KMS-11 (cell line): ENCODE results near the gene GAB4.

Experiments
- H2AFZ ChIP-seq: fragments of 200-600 bp; sonication (generic); 2 replicates; pipeline ENCODE4 v1.6.1; 2016; ENCODE audit warnings: antibody characterized with exemption, mixed run types, low read depth
- H3K27ac ChIP-seq: fragments of 200-600 bp; sonication (generic); 2 replicates; pipeline ENCODE4 v1.6.1; 2016; ENCODE audit warnings: mild to moderate bottlenecking, mixed run types
- H3K27me3 ChIP-seq: fragments of 200-600 bp; sonication (generic); 2 replicates; pipeline ENCODE4 v1.6.1; 2017; ENCODE audit warnings: mild to moderate bottlenecking, low read depth, mixed run types, moderate library complexity; ENCODE audit not compliant: insufficient read depth
- H3K36me3 ChIP-seq: fragments of 200-600 bp; sonication (generic); 2 replicates; pipeline ENCODE4 v1.6.1; 2017; ENCODE audit warnings: mild to moderate bottlenecking, mixed run types; ENCODE audit not compliant: insufficient read depth
- H3K4me1 ChIP-seq: fragments of 200-600 bp; sonication (generic); 2 replicates; pipeline ENCODE4 v1.6.1; 2016; ENCODE audit warnings: mild to moderate bottlenecking, low read depth, mixed run types; ENCODE audit not compliant: poor library complexity, severe bottlenecking
- H3K4me2 ChIP-seq: fragments of 200-600 bp; sonication (generic); 2 replicates; pipeline ENCODE4 v1.7.0; 2016; ENCODE audit warnings: mild to moderate bottlenecking, mixed run types
- H3K4me3 ChIP-seq: fragments of 200-600 bp; sonication (generic); IDR thresholded peaks from 2 replicates; pipeline ENCODE4 v1.6.1; 2017; ENCODE audit warnings: low read depth, low read length, mixed read lengths; ENCODE audit not compliant: insufficient read depth
- H3K79me2 ChIP-seq: fragments of 200-600 bp; sonication (generic); 2 replicates; pipeline ENCODE4 v1.6.1; 2016; ENCODE audit warnings: low read depth, mixed run types; ENCODE audit not compliant: insufficient read depth
- H3K9ac ChIP-seq: fragments of 200-600 bp; sonication (generic); 2 replicates; pipeline ENCODE4 v1.6.1; 2016; ENCODE audit warnings: mild to moderate bottlenecking, mixed run types
- H4K20me1 ChIP-seq: fragments of 200-600 bp; sonication (generic); 2 replicates; pipeline ENCODE4 v1.6.1; 2016; ENCODE audit warnings: mild to moderate bottlenecking, mixed run types; ENCODE audit not compliant: insufficient read depth
- TF ChIP-seq, protein P1 (sequence below): fragments of 200-600 bp; sonication (generic); conservative IDR thresholded peaks from 2 replicates; pipeline ENCODE4 v1.6.1; 2017; ENCODE audit warnings: low read depth, mild to moderate bottlenecking, antibody characterized with exemption, low read length, moderate library complexity, mixed read lengths

Gene GAB4

DNA sequence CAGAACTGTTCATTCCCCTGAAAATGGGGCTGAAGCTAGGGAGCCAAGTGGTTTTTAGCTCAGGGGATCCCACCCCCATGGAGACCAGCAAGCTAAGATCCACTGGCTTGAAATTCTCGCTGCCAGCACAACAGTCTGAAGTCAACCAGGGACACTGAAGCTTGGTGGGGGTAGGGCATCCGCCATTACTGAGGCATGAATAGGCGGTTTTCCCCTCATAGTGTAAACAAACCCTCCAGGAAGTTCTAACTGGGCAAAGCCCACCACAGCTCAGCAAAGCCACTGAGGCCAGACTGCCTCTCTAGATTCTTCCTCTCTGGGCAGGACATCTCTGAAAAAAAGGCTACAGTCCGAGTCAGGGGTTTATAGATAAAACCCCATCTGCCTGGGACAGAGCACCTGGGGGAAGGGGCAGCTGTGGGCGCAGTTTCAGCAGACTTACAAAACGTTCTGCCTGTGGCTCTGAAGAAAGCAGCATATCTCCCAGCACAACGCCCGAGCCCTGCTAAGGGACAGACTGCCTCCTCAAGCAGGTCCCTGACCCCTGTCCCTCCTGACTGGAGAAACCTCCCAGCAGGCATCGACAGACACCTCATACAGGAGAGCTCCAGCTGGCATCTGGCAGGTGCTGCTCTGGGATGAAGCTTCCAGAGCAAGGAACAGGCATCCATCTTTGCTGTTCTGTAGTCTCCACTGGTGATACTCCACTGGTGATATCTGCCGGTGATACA is 32.7 kb downstream of the GAB4 start:
- Histone ChIP-seq H3K27ac (no peak overlapping the region), H3K27me3 (no peaks in the 10 kb centered on the region), H3K4me1 (no peaks in the 10 kb centered on the region), H3K4me2 (no peak overlapping the region), H3K4me3 (no peak overlapping the region), H3K36me3 (no peaks in the 10 kb centered on the region), H4K20me1 (no peaks in the 10 kb centered on the region), H3K9ac (no peak overlapping the region), H2AFZ (no peak overlapping the region), H3K79me2 (no peaks in the 10 kb centered on the region)
- TF ChIP-seq, protein P1, sequence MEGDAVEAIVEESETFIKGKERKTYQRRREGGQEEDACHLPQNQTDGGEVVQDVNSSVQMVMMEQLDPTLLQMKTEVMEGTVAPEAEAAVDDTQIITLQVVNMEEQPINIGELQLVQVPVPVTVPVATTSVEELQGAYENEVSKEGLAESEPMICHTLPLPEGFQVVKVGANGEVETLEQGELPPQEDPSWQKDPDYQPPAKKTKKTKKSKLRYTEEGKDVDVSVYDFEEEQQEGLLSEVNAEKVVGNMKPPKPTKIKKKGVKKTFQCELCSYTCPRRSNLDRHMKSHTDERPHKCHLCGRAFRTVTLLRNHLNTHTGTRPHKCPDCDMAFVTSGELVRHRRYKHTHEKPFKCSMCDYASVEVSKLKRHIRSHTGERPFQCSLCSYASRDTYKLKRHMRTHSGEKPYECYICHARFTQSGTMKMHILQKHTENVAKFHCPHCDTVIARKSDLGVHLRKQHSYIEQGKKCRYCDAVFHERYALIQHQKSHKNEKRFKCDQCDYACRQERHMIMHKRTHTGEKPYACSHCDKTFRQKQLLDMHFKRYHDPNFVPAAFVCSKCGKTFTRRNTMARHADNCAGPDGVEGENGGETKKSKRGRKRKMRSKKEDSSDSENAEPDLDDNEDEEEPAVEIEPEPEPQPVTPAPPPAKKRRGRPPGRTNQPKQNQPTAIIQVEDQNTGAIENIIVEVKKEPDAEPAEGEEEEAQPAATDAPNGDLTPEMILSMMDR = no peak

DNA sequence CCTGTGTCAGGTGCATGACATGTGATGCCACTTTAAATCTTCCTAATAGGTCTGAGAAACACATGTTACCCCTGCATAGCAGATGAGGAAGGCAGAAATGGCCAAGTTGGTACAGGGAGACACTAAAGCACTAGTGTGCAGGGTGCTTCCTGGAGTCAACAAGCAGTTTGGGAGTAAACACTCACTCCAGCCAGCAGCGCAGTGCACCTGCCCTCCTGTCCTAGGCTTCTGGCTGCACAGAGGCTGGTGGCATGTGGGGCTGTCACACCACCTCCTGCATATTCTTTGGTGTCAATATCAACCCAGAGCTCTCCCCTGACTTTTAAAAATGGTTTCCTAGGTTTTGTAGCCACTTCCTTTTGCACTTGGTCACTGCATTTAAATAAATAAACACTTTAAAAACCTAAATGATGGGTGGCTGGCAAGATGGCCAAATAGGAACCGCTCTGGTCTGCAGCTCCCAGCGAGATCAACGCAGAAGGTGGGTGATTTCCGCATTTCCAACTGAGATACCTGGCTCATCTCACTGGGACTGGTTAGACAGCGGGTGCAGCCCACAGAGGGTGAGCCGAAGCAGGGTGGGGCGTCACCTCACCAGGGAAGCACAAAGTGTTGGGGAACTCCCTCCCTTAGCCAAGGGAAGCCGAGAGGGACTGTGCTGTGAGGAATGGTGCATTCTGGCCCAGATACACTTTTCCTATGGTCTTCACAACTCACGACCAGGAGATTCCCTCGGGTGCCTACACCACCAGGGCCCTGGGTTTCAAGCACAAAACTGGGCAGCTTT is 33.5 kb downstream of the GAB4 start:
- Histone ChIP-seq H3K27me3 (no peaks in the 10 kb centered on the region), H3K4me3 (no peak overlapping the region), H3K36me3 (no peaks in the 10 kb centered on the region), H3K4me1 (no peaks in the 10 kb centered on the region), H3K4me2 (no peak overlapping the region), H3K79me2 (no peaks in the 10 kb centered on the region), H3K27ac (no peak overlapping the region), H2AFZ (no peak overlapping the region), H4K20me1 (no peaks in the 10 kb centered on the region), H3K9ac (no peak overlapping the region)
- TF ChIP-seq, protein P1 = no peak

DNA sequence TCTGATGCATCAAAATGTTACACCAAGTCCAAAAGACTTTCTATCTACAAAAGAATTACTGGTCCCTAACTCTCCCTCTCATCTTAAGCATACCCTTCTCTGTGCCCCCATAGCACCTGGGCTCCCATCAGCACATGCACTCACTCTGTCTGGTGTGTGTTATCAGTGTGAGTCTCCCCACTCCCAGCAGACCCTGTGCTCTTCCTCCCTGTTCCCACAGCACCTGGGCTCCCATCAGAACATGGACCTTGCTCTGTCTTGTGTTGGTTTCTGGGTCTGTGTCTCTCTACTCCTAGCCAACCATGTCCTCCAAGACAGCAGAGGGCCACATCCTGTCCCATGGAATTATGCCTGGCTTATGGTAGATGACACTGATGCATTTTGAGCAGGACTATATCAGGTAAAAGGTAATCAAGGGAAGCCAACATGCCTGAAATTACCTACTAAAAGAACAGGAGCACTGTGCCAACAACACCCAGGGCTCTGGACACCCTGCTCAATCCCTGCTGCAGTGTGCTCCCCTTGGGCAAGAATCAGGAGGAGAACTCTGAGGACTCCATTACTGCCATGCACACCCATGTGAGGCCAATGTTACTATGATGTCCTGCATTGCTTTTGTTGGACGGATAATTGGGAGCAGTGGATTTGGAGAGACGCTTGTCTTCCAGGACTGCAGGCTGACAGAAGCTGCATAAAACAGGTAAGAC is 34.3 kb downstream of the GAB4 start:
- no peak overlapping the region for H2AFZ ChIP-seq
- no peaks in the 10 kb centered on the region for H3K4me1 ChIP-seq
- H3K9ac ChIP-seq = no peak overlapping the region
- H3K79me2 ChIP-seq = no peaks in the 10 kb centered on the region
- no peak overlapping the region for H3K27ac ChIP-seq
- no peaks in the 10 kb centered on the region for H3K36me3 ChIP-seq
- H3K4me3 ChIP-seq = no peak overlapping the region
- no peaks in the 10 kb centered on the region for H4K20me1 ChIP-seq
- no peak overlapping the region for H3K4me2 ChIP-seq
- no peaks in the 10 kb centered on the region for H3K27me3 ChIP-seq
- TF ChIP-seq, protein P1 = no peak

DNA sequence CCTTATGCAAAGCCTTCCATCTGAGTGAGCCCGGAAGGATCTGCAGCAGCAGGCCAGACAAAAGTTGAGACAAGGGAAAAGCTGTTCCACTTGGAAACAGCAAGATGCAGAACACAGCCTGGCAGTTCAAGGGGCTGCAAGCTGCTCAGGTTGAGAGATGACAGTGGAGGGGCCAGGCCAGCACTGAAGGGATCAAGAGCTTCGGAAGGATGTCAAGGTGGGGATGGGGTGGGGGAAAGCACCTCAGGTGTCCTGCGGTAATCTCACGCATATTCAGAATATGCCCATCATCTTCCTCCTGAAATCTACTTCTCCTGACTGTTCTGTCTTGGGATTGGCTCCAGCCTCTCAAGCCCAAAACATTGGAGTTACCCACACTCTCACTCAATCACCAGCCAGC is 35.7 kb downstream of the GAB4 start:
- H3K79me2 ChIP-seq = no peaks in the 10 kb centered on the region
- no peak overlapping the region for H3K4me3 ChIP-seq
- H4K20me1 ChIP-seq = no peaks in the 10 kb centered on the region
- no peak overlapping the region for H3K4me2 ChIP-seq
- H3K27ac ChIP-seq = no peak overlapping the region
- H3K4me1 ChIP-seq = no peaks in the 10 kb centered on the region
- no peak overlapping the region for H3K9ac ChIP-seq
- H2AFZ ChIP-seq = no peak overlapping the region
- no peaks in the 10 kb centered on the region for H3K36me3 ChIP-seq
- TF ChIP-seq, protein P1 = no peak
- H3K27me3 ChIP-seq = no peaks in the 10 kb centered on the region
